ENCODE results near the gene RPUSD1. TPM values are rescaled to one million over a fixed set of nuclear protein-coding genes. Genes with fewer than 3 reads are reported as not detected.

The RPUSD1 gene
- total RNA-seq, 1 donor from 2014 or later = 35.3 TPM

DNA sequence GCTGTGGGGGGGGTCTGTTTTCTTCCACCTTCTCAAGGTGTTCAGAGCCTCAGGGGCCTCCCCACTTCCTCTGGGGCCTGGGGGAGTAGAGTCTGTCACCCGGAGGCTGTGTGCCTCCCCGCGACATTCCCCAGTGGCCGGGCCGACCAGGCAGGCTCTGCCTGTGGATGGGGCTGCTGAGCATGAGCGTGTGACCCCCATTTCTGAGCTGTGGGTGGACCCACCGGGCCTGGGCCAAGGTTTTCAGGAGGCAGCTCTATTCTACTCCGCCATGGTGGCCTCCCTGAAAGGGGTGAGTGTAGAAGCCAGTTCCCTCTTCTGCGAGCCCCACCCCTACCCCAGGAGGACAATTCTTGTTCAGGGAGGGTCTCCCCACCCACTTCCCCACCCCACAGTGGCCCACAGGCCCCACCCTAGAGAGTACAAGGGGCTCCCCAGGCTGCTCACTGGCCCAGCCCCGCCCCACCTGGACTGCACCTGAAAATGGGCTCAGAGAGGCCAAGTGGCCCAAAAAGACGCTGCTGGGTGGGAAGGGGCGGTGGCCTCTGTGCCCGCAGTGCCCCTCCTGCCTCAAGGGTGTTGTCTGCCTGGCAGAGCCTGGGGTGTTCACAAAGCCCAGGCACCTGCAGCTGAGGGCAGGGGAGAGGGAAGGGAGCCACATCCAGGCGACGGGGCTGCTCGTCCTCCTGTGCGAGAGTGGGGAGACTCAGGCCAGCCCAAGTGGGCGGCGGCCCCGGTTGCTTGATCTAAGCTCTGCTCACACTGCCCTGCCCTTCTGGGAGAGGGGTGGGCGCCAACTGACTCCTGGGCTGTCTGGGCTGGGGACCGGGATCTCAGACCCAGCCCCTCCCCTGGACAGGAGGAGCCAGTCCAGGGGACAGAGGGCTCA lies 26.3 kb downstream of the RPUSD1 start:
- H3K27ac Mint-ChIP-seq = no peak overlapping the region
- H3K36me3 Mint-ChIP-seq (ENCODE audit: low read depth) = no peaks in the 10 kb centered on the region
- intact Hi-C loops (cut with micrococcal nuclease) = no loop called here
- no peaks in the 10 kb centered on the region for H3K4me1 Mint-ChIP-seq
- H3K9me3 Mint-ChIP-seq = no peaks in the 10 kb centered on the region
- ATAC-seq (ENCODE audit: low read depth) (no peak), DNase-seq (no peak)
- no peak overlapping the region for H3K4me3 Mint-ChIP-seq
- POLR2A ChIA-PET = no interaction called here
- peaks cover 7% of the 10 kb centered on the region for H3K27me3 Mint-ChIP-seq
- TF ChIP-seq, protein P1, sequence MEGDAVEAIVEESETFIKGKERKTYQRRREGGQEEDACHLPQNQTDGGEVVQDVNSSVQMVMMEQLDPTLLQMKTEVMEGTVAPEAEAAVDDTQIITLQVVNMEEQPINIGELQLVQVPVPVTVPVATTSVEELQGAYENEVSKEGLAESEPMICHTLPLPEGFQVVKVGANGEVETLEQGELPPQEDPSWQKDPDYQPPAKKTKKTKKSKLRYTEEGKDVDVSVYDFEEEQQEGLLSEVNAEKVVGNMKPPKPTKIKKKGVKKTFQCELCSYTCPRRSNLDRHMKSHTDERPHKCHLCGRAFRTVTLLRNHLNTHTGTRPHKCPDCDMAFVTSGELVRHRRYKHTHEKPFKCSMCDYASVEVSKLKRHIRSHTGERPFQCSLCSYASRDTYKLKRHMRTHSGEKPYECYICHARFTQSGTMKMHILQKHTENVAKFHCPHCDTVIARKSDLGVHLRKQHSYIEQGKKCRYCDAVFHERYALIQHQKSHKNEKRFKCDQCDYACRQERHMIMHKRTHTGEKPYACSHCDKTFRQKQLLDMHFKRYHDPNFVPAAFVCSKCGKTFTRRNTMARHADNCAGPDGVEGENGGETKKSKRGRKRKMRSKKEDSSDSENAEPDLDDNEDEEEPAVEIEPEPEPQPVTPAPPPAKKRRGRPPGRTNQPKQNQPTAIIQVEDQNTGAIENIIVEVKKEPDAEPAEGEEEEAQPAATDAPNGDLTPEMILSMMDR (IDR thresholded peaks at IDR 0.05) = no peak
- CTCF ChIA-PET = no interaction called here

DNA sequence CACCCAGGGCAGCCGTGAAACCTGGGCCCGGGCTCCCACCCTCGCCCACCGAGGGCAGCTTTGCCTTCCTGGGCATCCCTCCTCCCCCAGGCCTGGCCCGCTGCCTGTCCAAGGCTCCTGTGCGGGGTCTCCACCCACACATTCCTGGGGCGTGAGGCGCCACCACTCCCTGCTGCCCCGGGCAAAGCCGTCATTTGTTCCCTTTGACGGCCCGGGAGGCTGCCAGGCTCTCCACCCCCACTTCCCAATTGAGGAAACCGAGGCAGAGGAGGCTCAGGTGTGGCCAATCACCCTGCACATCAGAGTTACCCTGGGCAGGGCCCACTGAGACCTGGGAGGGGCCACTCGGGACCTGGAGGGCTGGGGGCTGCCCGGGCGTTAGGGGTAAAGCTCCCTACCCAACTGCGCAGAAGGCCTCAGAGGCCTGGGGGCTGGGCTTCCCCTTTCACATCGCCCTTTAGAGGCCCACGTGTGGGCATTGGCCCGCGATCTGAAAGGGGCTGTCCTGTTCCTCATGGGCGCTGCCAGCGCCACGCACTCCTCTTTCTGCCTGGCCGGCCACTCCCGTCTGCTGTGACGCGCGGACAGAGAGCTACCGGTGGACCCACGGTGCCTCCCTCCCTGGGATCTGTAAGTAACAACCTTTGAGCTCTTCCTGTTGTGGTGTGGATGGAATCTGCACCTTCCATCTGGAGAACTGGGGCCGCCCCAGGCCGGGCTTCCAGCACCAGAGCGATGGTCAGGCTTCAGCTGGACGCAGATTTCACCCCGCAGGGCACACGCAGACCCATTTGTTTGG lies 27.4 kb downstream of the RPUSD1 start, which contains the start of gene MSLN:
TSS of gene MSLN (plus strand) at position 190 of the 799 bp plus-strand sequence. CDS start 1,947 bp downstream, outside the sequence.
- POLR2A ChIA-PET = no interaction called here
- intact Hi-C loops (cut with micrococcal nuclease) = no loop called here
- Mint-ChIP-seq H3K4me3 (no peak within 1 kb of the TSS), H3K27me3 (peaks cover 10% of the 10 kb centered on the region), H3K4me1 (no peaks in the 10 kb centered on the region), H3K27ac (no peak within 1 kb of the TSS), H3K9me3 (no peaks in the 10 kb centered on the region), H3K36me3 (ENCODE audit: low read depth) (no peaks in the 10 kb centered on the region)
- TF ChIP-seq, protein P1 (IDR thresholded peaks at IDR 0.05) = no peak
- ATAC-seq (ENCODE audit: low read depth) (no peak), DNase-seq (no peak)
- CTCF ChIA-PET = no interaction called here

DNA sequence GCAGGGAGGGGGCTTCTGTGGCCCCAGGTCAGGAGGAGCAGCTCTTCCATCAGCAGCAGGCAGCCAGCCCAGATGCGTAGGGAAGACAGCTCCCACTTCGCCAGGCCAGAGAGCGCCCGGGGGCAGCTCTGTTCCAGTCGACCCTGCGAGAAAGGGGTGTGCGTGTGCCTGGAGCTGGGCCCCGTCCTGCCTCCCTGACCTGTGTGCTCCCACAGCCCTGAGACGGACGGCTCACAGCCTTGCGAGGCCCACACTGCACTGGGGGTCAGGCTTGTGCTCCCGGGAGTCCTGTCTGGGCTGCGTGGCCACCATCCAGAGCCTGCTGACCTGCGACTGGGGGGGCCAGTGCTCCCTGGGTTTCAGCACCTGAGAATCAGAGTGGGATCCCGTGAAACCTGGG lies 28.1 kb downstream of the RPUSD1 start:
- peaks cover under 1% of the 10 kb centered on the region for H3K4me1 Mint-ChIP-seq
- TF ChIP-seq, protein P1 (IDR thresholded peaks at IDR 0.05) = no peak
- ATAC-seq (ENCODE audit: low read depth) = no peak
- H3K36me3 Mint-ChIP-seq (ENCODE audit: low read depth) = no peaks in the 10 kb centered on the region
- intact Hi-C loops (cut with micrococcal nuclease) = no loop called here
- peaks cover 10% of the 10 kb centered on the region for H3K27me3 Mint-ChIP-seq
- no peak overlapping the region for H3K27ac Mint-ChIP-seq
- ChIA-PET CTCF (no interaction called here), POLR2A (no interaction called here)
- H3K9me3 Mint-ChIP-seq = no peaks in the 10 kb centered on the region
- no peak overlapping the region for H3K4me3 Mint-ChIP-seq
- DNase-seq = no peak

DNA sequence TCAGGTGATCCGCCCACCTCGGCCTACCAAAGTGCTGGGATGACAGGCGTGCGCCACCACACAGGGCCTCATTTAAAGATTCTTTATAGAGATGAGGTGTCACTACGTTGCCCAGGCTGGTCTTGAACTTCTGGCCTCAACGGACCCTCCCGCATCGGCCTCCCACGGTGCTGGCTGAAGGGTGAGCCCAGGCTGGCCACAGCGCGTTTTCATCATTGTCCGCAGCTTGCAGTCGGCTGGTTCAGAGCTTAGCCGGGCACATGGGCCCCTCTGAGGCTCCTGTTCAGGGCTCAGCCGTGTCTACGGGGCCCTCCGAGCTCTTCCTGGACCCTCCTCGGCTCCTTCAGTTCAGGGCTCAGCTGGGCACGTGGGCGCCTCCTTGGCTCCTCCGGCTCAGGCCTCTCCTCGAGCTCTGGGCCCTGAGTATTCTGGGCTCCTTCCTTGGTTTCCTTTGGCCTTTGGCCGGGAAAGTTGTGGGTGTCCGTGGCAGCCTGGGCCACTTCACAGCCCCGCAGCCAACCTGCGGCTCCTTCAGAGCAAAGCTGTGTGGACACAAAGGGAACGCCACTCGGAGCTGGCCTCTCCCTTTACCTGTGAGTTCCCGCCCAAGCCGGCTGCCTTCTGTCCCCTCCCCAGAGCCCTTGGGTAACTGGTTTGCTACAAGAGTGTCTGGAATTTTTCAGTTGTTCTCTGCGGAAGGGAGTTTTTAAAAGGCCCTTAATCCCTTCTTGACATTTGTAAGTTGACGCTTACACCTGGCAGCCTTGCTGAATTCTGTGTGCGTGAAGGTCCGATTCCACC lies 28.9 kb downstream of the RPUSD1 start:
- no peak overlapping the region for H3K27ac Mint-ChIP-seq
- peaks cover 10% of the 10 kb centered on the region for H3K27me3 Mint-ChIP-seq
- H3K9me3 Mint-ChIP-seq = no peaks in the 10 kb centered on the region
- CTCF ChIA-PET = no interaction called here
- no peaks in the 10 kb centered on the region for H3K36me3 Mint-ChIP-seq (ENCODE audit: low read depth)
- peaks cover 6% of the 10 kb centered on the region for H3K4me1 Mint-ChIP-seq
- TF ChIP-seq, protein P1 (IDR thresholded peaks at IDR 0.05) = no peak
- POLR2A ChIA-PET = no interaction called here
- intact Hi-C loops (cut with micrococcal nuclease) = no loop called here
- DNase-seq (no peak), ATAC-seq (ENCODE audit: low read depth) (no peak)
- no peak overlapping the region for H3K4me3 Mint-ChIP-seq

Measured in activated B cell treated with CpG ODN at 0.5 μM for 24 hours (primary cell).